CD14-positive monocyte (primary cell): ENCODE measurements around the gene SPATA16. TPM values are rescaled to one million over a fixed set of nuclear protein-coding genes. Genes with fewer than 3 reads are reported as not detected.

Experiments
- DNase-seq, 3 donors: peaks; one replicate each; pipeline ENCODE4 v3.0.0-alpha.2; 2011 to 2022
- H2AFZ ChIP-seq: 2 replicates; pipeline ENCODE4 v1.6.0; 2012; ENCODE audit warnings: mild to moderate bottlenecking, low read depth, low read length, inconsistent platforms; ENCODE audit not compliant: insufficient read depth, poor library complexity, severe bottlenecking
- H3K27ac ChIP-seq, 2 donors: 1 replicate in 1 of 2; 2 replicates in 1 of 2; pipeline ENCODE4 v1.5.1; 2012 to 2013; ENCODE audit warnings: low read length in 2 of 2, control low read depth in 1 of 2, inconsistent platforms in 1 of 2, low read depth in 1 of 2, mild to moderate bottlenecking in 1 of 2
- H3K27me3 ChIP-seq, 2 donors: one replicate each; pipeline versions ENCODE4 v1.6.0 to v1.6.1; 2011 to 2013; ENCODE audit warnings: low read length in 2 of 2; ENCODE audit not compliant: control insufficient read depth in 2 of 2, insufficient read depth in 2 of 2
- H3K36me3 ChIP-seq, 2 donors: replicated peaks in 1 of 2; 1 replicate in 1 of 2; 2 replicates in 1 of 2; pipeline versions ENCODE4 v1.5.1 to v1.6.1; 2012 to 2013; ENCODE audit warnings: low read length in 2 of 2, control low read depth in 1 of 2, inconsistent platforms in 1 of 2, mild to moderate bottlenecking in 1 of 2; ENCODE audit not compliant: insufficient read depth in 2 of 2, control insufficient read depth in 1 of 2
- H3K4me1 ChIP-seq, 2 donors: 1 replicate in 1 of 2; 2 replicates in 1 of 2; pipeline versions ENCODE4 v1.5.1 to v1.6.1; 2012 to 2013; ENCODE audit warnings: low read length in 2 of 2, control low read depth in 1 of 2, inconsistent platforms in 1 of 2, mild to moderate bottlenecking in 1 of 2, moderate library complexity in 1 of 2; ENCODE audit not compliant: insufficient read depth in 2 of 2, control insufficient read depth in 1 of 2
- H3K4me2 ChIP-seq: replicated peaks from 2 replicates; pipeline ENCODE3; 2012; ENCODE audit warnings: low read length, moderate library complexity, mild to moderate bottlenecking; ENCODE audit not compliant: poor library complexity, severe bottlenecking; ENCODE audit errors: extremely low read depth
- H3K4me3 ChIP-seq, 3 experiments: fragments of 200-600 bp in 1 of 3; sonication (generic) in 1 of 3; replicated peaks in 1 of 3; 1 replicate in 2 of 3; 2 replicates in 1 of 3; pipeline ENCODE4 v1.5.1; 2011 to 2013; ENCODE audit warnings: low read length in 3 of 3, mild to moderate bottlenecking in 3 of 3, control low read depth in 2 of 3, low read depth in 2 of 3, inconsistent platforms in 1 of 3, moderate library complexity in 1 of 3
- H3K79me2 ChIP-seq: 2 replicates; pipeline ENCODE4 v1.6.0; 2012; ENCODE audit warnings: mild to moderate bottlenecking, control low read depth, inconsistent platforms, low read length, moderate library complexity; ENCODE audit not compliant: insufficient read depth
- H3K9ac ChIP-seq: 2 replicates; pipeline ENCODE4 v1.6.0; 2017; ENCODE audit warnings: low read length, mild to moderate bottlenecking; ENCODE audit not compliant: insufficient read depth, poor library complexity, severe bottlenecking
- H3K9me3 ChIP-seq, 2 donors: replicated peaks in 1 of 2; 1 replicate in 1 of 2; 2 replicates in 1 of 2; pipeline versions ENCODE4 v1.5.1 to v1.6.1; 2012 to 2013; ENCODE audit warnings: low read length in 2 of 2, control low read depth in 1 of 2; ENCODE audit not compliant: control insufficient read depth in 1 of 2, insufficient read depth in 1 of 2
- H4K20me1 ChIP-seq: 2 replicates; pipeline ENCODE4 v1.6.0; 2012; ENCODE audit warnings: mild to moderate bottlenecking, low read length, control low read depth, moderate library complexity; ENCODE audit not compliant: insufficient read depth
- H3K27ac Mint-ChIP-seq, 7 donors: one replicate each; pipeline ENCODE4 v1.8.0; 2020; ENCODE audit warnings: mild to moderate bottlenecking in 7 of 7, mixed read lengths in 7 of 7, moderate library complexity in 6 of 7, inconsistent platforms in 2 of 7
- H3K27me3 Mint-ChIP-seq, 3 donors: one replicate each; pipeline ENCODE4 v1.8.0; 2021 to 2022; ENCODE audit warnings: low read depth in 3 of 3, mild to moderate bottlenecking in 3 of 3, mixed read lengths in 3 of 3, moderate library complexity in 3 of 3, inconsistent platforms in 1 of 3
- H3K36me3 Mint-ChIP-seq, 2 donors: one replicate each; pipeline ENCODE4 v1.8.0; 2020; ENCODE audit warnings: mixed read lengths in 2 of 2, inconsistent platforms in 1 of 2, mild to moderate bottlenecking in 1 of 2
- H3K4me1 Mint-ChIP-seq: one replicate; pipeline ENCODE4 v1.8.0; 2020; ENCODE audit warnings: mild to moderate bottlenecking, mixed read lengths
- H3K4me3 Mint-ChIP-seq, 2 donors: one replicate each; pipeline ENCODE4 v1.8.0; 2020; ENCODE audit warnings: mild to moderate bottlenecking in 2 of 2, mixed read lengths in 2 of 2, moderate library complexity in 1 of 2
- H3K9me3 Mint-ChIP-seq, 7 donors: one replicate each; pipeline ENCODE4 v1.8.0; 2020 to 2022; ENCODE audit warnings: mixed read lengths in 7 of 7, mild to moderate bottlenecking in 6 of 7, moderate library complexity in 6 of 7, inconsistent platforms in 2 of 7
- WGBS: methylation state at CpG from one replicate; pipeline ENCODE4 v1.1.5; 2013; ENCODE audit warnings: missing lambda C conversion rate; ENCODE audit not compliant: insufficient coverage; 5-methylcytosine and 5-hydroxymethylcytosine counted together
- intact Hi-C, 2 donors: fragments of 100-400 bp; cut with micrococcal nuclease; formaldehyde crosslinking; loops; one replicate each; pipeline versions ENCODE4 v1.15.0 to v1.15.1; 2023
- polyA plus RNA-seq, 3 donors: library from polyadenylated mRNA; depleted of rRNA in 1 of 3; unstranded in 2 of 3; stranded (reverse) in 1 of 3; fragments of 300-500 nt in 2 of 3; fragments of >200 nt in 1 of 3; fragmentation: Illumina TruSeq in 2 of 3; gene quantifications; 1 replicate in 2 of 3; 2 replicates in 1 of 3; pipeline ENCODE4 v1.2.3, GENCODE V29; 2012 to 2021
- TF ChIP-seq, protein P1 (sequence below): fragments of 200-600 bp; IDR thresholded peaks from one replicate; pipeline ENCODE4 v1.8.0; 2022; ENCODE audit warnings: antibody characterized with exemption, mild to moderate bottlenecking

Gene SPATA16
- polyA plus RNA-seq, 3 donors = not detected

DNA sequence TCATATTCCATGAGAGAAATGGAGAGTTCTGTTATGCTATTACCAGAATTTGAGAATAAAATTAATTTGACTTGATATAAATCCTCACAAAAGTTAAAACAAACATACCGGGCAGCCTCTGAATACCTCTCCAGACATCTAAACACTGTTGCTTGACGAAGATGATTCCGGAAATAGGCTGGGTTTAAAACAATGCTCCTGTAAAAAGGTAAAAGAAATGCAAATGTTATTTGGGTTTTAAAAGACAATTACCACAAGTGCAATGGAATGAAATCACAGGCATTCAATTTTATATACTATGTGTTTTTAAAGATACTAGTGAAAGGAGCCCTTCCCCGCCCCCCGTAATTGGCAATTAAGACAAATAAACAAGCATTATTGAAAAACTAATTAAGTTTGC is 121.7 kb downstream of the SPATA16 start:
- no peaks in the 10 kb centered on the region for H3K9me3 ChIP-seq
- Mint-ChIP-seq H3K27me3 (peaks cover 0 to 2% (median 1%) of the 10 kb centered on the region in 3 donors), H3K27ac (no peak overlapping the region), H3K36me3 (no peaks in the 10 kb centered on the region), H3K9me3 (no peaks in the 10 kb centered on the region), H3K4me1 (no peaks in the 10 kb centered on the region), H3K4me3 (no peak overlapping the region)
- intact Hi-C loops = no loop called here
- TF ChIP-seq, protein P1, sequence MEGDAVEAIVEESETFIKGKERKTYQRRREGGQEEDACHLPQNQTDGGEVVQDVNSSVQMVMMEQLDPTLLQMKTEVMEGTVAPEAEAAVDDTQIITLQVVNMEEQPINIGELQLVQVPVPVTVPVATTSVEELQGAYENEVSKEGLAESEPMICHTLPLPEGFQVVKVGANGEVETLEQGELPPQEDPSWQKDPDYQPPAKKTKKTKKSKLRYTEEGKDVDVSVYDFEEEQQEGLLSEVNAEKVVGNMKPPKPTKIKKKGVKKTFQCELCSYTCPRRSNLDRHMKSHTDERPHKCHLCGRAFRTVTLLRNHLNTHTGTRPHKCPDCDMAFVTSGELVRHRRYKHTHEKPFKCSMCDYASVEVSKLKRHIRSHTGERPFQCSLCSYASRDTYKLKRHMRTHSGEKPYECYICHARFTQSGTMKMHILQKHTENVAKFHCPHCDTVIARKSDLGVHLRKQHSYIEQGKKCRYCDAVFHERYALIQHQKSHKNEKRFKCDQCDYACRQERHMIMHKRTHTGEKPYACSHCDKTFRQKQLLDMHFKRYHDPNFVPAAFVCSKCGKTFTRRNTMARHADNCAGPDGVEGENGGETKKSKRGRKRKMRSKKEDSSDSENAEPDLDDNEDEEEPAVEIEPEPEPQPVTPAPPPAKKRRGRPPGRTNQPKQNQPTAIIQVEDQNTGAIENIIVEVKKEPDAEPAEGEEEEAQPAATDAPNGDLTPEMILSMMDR = no peak
- no peaks in the 10 kb centered on the region for H3K79me2 ChIP-seq
- no peak overlapping the region for H3K4me3 ChIP-seq
- no peak overlapping the region for H2AFZ ChIP-seq
- no peak overlapping the region for H3K4me2 ChIP-seq
- H3K27me3 ChIP-seq = no peaks in the 10 kb centered on the region
- no CpG with 5 or more reads among the region's 5 CpGs for WGBS
- no peaks in the 10 kb centered on the region for H4K20me1 ChIP-seq
- no peak overlapping the region for H3K9ac ChIP-seq
- H3K27ac ChIP-seq = no peak overlapping the region
- H3K4me1 ChIP-seq = no peaks in the 10 kb centered on the region
- no peak for DNase-seq
- H3K36me3 ChIP-seq = no peaks in the 10 kb centered on the region

DNA sequence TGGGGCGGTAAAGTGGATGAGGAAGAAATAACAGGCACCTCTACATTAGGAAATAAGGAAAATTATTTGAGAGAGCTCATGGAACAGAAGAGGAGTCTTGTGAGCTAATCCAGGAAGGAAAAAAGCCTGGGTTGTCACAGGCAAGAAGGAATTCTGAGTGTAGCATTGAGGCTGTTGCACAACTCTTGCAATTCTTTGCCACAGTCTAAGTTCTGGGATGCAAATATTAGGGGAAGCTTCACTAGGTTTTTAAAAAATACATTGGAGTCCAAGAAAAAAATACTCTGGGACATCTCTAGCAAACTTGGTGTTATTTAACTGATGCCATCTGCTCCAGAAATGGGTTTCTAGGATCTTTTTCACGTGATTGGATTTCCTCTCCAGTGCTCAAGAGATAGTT is 122.3 kb downstream of the SPATA16 start:
- Histone ChIP-seq H2AFZ (no peak overlapping the region), H3K79me2 (no peaks in the 10 kb centered on the region), H3K9me3 (no peaks in the 10 kb centered on the region), H3K4me3 (no peak overlapping the region), H3K27ac (no peak overlapping the region), H3K9ac (no peak overlapping the region), H3K4me1 (no peaks in the 10 kb centered on the region), H4K20me1 (no peaks in the 10 kb centered on the region), H3K4me2 (no peak overlapping the region), H3K36me3 (no peaks in the 10 kb centered on the region), H3K27me3 (no peaks in the 10 kb centered on the region)
- H3K27me3 Mint-ChIP-seq = peaks cover 0 to 2% (median 1%) of the 10 kb centered on the region in 3 donors
- H3K27ac Mint-ChIP-seq = no peak overlapping the region
- no peaks in the 10 kb centered on the region for H3K4me1 Mint-ChIP-seq
- no peaks in the 10 kb centered on the region for H3K36me3 Mint-ChIP-seq
- no CpG with 5 or more reads among the region's 2 CpGs for WGBS
- H3K4me3 Mint-ChIP-seq = no peak overlapping the region
- intact Hi-C loops = no loop called here
- TF ChIP-seq, protein P1 = no peak
- DNase-seq = no peak
- H3K9me3 Mint-ChIP-seq = no peaks in the 10 kb centered on the region
